Activated T-helper 1 cell treated with Interleukin-2 at 50 U/mL for 16 hours (primary cell): ENCODE measurements around the gene CPED1.
"Not testable (repeated sequence)": the region's sequence is repeated elsewhere in the genome, so short reads cannot be mapped to it uniquely, and the experiment has no call there.

Experiments used
- DNase-seq: peaks from one replicate; pipeline ENCODE4 v3.0.0-alpha.2; 2020; ENCODE audit warnings: low read depth

The CPED1 gene

GRCh38 chr7:120981888-120982615 lies 6.5 kb upstream of the CPED1 start:
- DNase-seq = no peak

DNA sequence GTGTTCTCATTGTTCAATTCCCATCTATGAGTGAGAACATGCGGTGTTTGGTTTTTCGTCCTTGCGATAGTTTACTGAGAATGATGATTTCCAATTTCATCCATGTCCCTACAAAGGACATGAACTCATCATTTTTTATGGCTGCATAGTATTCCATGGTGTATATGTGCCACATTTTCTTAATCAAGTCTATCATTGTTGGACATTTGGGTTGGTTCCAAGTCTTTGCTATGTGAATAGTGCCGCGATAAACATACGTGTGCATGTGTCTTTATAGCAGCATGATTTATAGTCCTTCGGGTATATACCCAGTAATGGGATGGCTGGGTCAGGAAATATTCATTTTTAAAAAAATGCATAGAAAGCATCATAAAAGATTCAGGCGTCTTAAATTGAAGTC lies 4.9 kb upstream of the CPED1 start:
- not testable (repeated sequence) for DNase-seq

DNA sequence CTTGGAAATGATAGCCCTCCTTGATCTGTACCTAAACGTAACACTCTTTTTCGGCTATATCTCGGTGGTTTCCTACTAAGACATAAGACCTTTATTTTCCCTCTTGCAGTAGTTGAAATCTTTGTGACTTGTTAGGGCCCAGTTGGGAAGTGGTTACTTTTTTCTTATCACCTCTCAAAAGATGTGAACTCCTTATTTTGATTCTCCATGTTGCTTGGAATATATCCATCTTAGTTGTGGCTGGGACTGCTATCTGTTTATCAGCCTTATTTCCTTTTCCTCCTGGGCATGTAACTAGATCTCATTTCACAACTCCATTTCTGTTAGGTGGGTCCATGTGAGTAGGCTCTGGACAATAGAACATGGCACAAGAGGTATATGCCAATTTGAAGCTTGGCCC lies 4.1 kb upstream of the CPED1 start:
- no peak for DNase-seq

DNA sequence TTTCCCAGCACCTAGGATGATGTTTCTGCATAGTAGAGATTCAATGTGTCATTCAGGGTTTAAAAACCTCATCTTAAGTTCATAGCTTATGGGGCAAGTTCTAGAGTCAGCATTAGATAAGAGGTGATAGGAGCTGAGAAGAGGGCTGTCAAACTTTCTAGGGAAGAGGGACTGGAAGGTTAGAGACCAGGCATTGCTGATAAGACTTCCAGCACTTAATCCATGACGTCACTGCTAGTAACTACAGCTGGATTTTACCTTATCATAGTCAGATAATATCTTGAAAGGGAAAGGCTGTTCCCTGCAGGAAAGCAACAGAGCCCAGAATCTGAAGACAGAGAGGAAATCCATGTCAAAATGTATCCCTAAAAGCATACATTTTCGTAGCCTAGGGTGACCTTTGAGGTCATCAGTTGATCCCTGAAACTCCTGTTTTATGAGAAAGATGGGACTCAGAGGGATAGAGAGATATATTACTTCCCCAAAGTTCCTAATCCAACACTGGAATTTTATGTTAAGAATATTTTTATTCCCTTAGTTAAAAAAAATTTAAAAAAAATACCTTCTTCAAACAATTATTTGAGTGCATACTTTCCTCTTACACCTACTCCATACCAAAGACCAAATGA lies 3.3 kb upstream of the CPED1 start:
- DNase-seq = no peak

DNA sequence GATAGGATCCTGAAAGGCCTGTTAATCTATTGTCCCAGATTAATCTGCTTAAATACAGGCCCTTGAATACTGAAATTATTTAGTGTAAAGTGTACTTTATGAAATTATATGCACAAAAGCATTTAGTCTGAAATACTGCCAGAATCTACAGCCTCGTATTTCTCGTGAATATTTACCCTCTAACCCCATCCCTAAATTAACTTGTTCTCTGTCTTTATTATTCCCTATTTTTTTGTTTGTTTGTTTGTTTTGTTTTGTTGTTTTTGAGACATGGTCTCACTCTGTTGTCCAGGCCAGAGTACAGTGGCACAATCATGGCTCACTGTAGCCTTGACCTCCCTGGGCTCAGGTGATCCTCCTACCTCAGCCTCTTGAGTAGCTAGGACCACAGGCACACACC lies 2.7 kb upstream of the CPED1 start:
- DNase-seq = no peak

- DNase-seq = no peak
Observed at GRCh38 chr7:120986650-120987049, 1.9 kb upstream of the CPED1 start.

DNA sequence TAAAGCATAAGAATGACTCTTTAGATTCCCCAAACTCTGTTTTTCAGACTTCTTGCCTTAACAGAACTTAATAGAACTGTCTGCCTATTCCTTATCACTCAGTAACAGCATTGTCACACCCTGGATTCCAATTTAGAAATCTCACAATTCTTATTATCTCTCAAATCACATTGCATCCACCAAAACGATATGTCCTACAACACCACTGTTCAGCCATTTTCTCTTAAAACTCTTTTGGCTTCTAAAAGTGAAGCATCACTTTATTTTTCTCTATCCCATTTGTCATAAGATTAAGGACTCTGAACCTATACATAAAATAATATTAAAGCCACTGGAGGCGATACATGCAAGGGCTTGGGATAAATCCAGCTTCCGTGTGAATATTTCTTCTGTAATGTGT lies 1.2 kb upstream of the CPED1 start:
- DNase-seq = no peak

- DNase-seq = peak; percentile 74
Observed at GRCh38 chr7:120987683-120988590, 574 bp upstream of the CPED1 start.

DNA sequence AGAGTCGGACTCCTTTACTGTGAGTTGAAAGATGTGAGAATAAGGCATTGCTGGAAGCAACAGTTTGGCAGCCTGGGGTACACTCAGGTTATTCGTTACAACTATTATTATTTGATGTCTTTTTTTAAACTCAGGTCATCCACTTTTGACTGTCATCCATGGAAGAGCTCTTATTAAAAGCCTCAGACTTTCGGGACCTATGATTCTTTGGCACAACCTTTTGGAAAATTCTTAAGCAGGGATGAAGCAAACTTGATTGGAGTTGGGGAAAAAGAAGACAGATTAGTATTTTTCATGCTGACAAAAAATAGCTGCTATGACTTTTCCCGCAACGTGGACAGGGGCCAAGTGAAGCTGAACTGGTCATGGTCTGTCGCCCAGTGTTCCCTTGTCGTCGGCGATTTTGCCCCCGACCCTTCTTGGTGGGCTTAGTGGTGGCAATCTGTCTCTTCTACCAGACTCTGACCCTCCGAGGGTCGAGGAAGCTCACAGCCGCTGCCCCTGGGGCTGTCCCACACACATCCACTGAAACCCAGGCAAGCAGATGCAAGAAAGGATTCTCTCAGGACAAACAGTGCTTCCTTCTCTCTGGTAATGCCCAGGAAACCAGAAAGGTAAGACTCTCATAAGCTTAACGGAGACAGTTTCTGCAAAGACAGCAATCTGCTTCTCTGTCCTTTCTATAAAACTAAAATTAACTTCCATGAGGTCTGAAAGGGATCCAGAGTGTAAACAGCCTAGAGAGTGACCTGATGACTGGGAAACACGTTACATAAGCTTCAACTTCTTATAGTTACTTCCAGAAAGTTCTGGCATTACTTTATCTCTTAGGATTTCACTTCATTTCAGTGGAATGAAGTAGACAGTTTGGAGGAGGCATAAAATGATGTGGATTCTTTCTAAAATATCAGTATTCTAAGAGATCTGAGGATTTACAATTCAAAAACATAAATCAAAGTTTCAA lies 1.0 kb downstream of the CPED1 start:
- DNase-seq = no peak

- no peak for DNase-seq
Observed at GRCh38 chr7:120990468-120991118, 2.1 kb downstream of the CPED1 start.

DNA sequence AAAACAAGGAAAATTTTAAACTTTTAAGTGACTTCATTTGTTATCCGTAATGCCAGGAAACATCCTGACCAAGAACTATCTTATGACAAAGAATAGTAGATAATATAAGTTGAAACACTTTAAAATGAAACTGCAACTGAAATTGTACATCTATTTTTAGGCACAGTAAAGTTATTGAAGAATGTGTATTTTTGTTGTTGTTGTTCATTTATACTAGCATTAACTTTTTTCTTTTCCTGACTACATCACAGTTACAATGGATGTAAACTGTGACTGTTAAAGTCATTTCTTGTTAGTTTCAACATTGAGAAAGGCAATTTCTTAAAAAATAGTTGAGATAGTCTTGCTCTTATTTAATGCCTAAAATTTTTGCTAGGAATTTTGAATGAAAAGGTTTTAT lies 2.6 kb downstream of the CPED1 start:
- DNase-seq = no peak

GRCh38 chr7:120991581-120991980 lies 3.1 kb downstream of the CPED1 start:
- DNase-seq = no peak

DNA sequence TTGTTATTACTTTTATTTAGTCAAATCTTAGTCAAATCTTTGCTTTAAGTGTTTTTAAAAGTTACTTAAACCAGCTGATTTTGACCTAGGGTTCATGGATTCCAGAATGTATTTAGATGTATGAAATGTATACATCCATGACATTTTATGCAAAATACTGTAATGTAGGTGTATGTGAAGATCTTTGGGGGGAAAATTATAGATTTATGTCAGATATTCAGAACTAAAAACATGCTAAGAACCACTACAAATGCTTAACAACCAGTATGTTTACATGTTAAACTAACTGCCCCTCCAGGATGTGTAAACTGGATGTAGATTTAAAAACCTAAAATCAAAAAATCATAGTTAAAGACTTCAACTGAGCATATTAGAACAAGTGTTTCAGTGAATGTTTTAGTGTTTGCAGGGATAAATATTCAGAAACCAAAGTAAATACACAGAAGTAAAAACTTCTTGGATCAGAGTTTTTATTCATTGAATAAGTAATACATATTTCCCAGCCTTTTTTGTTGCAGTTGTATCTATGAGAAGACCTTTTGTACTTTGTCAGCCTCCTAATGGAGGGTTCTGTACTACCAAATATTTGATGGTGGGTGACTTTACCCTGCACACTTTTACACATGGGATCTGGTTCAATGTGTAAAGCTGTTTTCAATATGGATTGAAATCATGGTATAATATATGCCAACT lies 3.9 kb downstream of the CPED1 start:
- no peak for DNase-seq

DNA sequence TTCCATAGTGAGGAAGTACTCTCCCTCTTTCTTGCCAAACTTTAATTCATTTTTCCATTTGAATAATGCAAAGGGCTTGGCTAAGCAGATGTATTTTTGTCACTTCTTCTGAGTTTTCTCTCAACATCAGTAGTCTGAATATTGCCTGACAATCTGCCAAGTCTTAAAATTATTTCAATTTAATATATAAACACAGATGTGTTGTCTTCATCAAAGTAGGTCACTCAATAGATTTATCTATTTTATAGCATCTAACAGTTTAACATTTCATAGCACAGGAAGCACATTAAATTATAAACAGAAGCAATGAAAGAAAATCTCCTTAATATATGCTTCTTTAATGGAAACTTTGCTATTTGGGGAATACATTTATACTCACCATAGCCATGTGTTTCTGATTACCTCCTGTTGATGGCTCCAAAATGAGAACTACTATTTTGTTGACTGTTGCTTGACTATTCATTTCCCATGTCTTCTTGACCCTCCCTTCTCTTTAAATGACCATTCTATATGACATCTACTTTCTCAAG lies 4.5 kb downstream of the CPED1 start:
- no peak for DNase-seq

- DNase-seq = no peak
Observed at GRCh38 chr7:120993553-120994191, 5.2 kb downstream of the CPED1 start.

- no peak for DNase-seq
Observed at GRCh38 chr7:120994512-120995410, 6.2 kb downstream of the CPED1 start.

GRCh38 chr7:120995654-120996053 lies 7.1 kb downstream of the CPED1 start:
- no peak for DNase-seq

- DNase-seq = no peak
Observed at GRCh38 chr7:120996333-120996987, 7.9 kb downstream of the CPED1 start.
